Fibroblast of gingiva (primary cell): ENCODE measurements around the gene SNAI3.

ENCODE experiments used
- DNase-seq: peaks from one replicate; pipeline ENCODE4 v3.0.0-alpha.2; 2011; ENCODE audit warnings: low read depth

The SNAI3 gene

GRCh38 chr16:88649924-88650748 lies 36.2 kb downstream of the SNAI3 start:
- DNase-seq = peak; percentile 25

GRCh38 chr16:88649195-88649923 lies 36.9 kb downstream of the SNAI3 start:
- DNase-seq = no peak

- no peak for DNase-seq
Measured at GRCh38 chr16:88647178-88648070, 38.9 kb downstream of the SNAI3 start.

- no peak for DNase-seq
Measured at GRCh38 chr16:88646345-88647034, 39.8 kb downstream of the SNAI3 start.

GRCh38 chr16:88645941-88646340 lies 40.4 kb downstream of the SNAI3 start:
- DNase-seq = no peak

- no peak for DNase-seq
Measured at GRCh38 chr16:88645455-88645854, 40.9 kb downstream of the SNAI3 start.

GRCh38 chr16:88643644-88643932 lies 42.7 kb downstream of the SNAI3 start:
- no peak for DNase-seq

- DNase-seq = no peak
Measured at GRCh38 chr16:88642881-88643643, 43.2 kb downstream of the SNAI3 start.

GRCh38 chr16:88640498-88641247 lies 45.6 kb downstream of the SNAI3 start:
- no peak for DNase-seq

- DNase-seq = no peak
Measured at GRCh38 chr16:88640039-88640495, 46.2 kb downstream of the SNAI3 start.

- no peak for DNase-seq
Measured at GRCh38 chr16:88639231-88640038, 46.9 kb downstream of the SNAI3 start.

- no peak for DNase-seq
Measured at GRCh38 chr16:88638323-88639230, 47.7 kb downstream of the SNAI3 start, which contains the start of gene IL17C. Gene IL17C, plus strand, starts transcription at chr16:88638572. Its CDS starts 70 bp downstream, at chr16:88638642.

GRCh38 chr16:88636488-88637265 lies 49.6 kb downstream of the SNAI3 start:
- no peak for DNase-seq

GRCh38 chr16:88635671-88636319 lies 50.5 kb downstream of the SNAI3 start:
- no peak for DNase-seq

- DNase-seq = no peak
Measured at GRCh38 chr16:88634994-88635670, 51.2 kb downstream of the SNAI3 start.
